DOHH2 (cell line): ENCODE measurements around the gene CTNNA2.

Experiments used
- CTCF ChIP-seq: fragments of 200-600 bp; sonication (generic); IDR thresholded peaks from one replicate; pipeline ENCODE4 v1.5.1; 2014; ENCODE audit warnings: antibody characterized with exemption, mild to moderate bottlenecking, low read depth, low read length; ENCODE audit not compliant: poor library complexity, severe bottlenecking
- EZH2phosphoT487 ChIP-seq: fragments of 200-600 bp; sonication (generic); IDR thresholded peaks from 2 replicates; pipeline ENCODE4 v1.6.1; 2017; ENCODE audit warnings: borderline replicate concordance, mild to moderate bottlenecking, antibody characterized with exemption, low read length, moderate library complexity, mixed read lengths

DNA sequence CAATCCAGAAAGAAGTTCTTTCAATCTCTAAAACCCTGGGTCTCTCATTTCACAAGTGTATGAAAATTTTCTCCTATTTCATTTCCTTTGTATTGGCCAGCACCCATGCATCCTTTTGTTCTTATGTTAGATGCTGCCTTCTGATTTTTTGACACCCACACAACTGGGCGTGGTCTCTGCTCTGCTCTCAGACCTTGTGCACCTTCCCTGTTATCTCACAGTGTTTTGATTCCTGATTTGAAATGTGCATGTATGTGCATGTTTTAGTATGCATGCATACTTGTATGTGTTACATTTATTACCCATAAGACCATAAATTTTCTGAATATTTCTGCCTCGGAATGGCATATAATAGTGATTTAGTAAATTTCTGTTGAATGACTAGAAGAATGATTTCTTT, 152.2 kb downstream of the CTNNA2 start:
- no peak for TF ChIP-seq CTCF
- no peak for TF ChIP-seq EZH2phosphoT487
